Activated T-cell treated with anti-CD3 and anti-CD28 coated beads, Interleukin-2, amount 50 U/mL, for 1 hour (primary cell): ENCODE results near the gene MLYCD.

Source experiments
- DNase-seq: peaks from one replicate; pipeline ENCODE4 v3.0.0-alpha.2; 2020

MLYCD gene

DNA sequence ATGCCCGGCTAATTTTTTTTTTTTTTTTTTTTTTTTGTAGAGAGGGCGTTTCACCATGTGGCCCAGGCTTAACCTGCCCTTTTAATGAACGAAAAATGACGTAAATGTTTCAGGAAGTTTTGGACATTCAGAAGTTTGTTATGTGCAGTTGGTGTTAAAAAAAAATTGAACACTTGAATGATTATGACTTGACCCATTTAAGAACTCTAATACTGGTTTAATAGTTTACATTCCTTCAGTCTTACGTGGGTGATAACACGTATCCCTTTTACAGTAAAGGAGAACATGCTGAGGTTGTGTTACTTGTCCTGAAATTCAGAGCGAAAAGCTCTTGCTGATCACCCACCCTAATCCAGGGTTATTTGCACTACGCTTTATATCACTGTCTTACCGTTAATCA is 1.7 kb downstream of the MLYCD start:
- no peak for DNase-seq

- no peak for DNase-seq
Observed at GRCh38 chr16:83901101-83901500, 2.2 kb downstream of the MLYCD start.

DNA sequence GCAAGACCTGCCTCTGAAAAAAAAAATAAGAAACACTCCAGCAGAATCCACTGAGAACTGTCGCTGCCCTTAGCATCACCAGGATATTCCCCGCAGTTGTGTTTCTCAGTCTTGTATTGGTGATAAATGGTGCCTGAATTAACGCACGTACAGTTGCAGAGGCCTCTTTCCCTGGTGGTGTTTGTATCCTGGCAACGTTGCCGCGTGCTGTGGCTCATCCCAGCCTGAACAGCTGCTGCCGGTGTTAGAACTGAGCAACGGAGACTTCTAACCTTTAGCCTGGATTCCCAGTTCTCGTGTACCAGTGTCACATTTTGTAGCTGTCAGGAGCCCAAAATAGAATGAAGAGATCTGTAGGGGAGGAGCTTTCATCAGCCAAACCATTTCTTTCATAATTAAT is 4.8 kb downstream of the MLYCD start:
- DNase-seq: no peak

DNA sequence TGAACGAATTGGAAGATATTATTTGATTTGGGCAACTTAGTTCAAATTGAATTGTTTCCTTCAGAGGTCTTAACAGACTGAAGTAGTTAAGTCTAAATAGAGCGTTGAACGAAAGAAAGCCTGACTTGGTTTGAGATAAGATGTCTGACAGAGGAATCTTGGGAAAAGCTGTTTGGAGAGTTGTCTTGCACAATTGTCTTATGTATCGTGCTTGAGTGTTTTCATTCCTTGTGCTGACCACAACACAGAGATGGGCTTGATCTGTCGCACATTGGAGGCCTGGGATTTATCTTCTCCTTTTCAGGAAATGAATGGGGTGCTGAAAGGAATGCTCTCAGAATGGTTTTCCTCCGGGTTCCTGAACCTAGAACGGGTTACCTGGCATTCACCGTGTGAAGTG is 7.8 kb downstream of the MLYCD start:
- DNase-seq: no peak

DNA sequence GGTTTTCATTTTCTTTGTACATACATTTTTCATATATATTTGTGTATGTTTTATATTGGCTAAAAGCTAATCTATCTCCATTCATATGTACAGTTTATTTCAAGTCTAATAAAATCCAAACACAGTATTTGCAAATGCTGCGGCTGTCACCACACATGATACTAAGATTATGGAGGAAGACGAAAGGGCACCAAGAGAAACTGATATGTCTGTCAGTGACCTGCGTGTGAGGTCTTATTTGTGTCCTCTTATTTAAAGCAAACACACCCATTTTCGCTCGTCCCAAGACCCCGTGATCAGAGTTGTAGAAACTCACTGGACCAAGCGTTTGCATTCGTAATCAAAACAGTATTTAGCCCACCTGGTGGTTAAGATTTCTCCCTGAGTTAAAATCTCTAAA is 8.2 kb downstream of the MLYCD start:
- no peak for DNase-seq

DNA sequence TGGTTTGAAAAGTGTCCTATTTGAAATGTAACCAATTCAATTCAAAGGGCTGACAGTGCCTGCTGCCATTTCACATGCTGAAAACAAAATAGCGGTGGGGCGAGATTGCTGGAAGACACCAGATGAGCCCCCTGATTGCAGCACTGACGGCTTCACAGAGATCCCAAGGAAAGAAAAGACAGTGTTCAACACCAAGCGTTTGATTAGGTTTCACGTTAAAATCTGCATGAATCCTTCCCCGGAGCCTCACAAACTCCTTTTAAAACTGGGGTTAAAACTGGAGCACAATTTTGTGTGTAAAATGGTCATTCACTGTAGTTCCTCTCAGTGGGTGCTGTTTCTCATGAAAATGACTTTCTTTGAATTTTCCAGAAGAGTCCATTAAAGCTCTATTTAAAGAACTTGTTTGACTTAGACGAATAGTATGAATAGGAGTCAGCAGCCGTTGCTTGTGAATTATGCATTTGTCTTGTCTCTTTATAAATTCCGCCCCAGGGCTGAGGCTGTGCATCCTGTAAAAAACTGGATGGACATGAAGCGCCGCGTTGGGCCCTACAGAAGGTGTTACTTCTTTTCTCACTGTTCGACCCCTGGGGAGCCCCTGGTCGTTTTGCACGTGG is 8.8 kb downstream of the MLYCD start:
- no peak for DNase-seq

DNA sequence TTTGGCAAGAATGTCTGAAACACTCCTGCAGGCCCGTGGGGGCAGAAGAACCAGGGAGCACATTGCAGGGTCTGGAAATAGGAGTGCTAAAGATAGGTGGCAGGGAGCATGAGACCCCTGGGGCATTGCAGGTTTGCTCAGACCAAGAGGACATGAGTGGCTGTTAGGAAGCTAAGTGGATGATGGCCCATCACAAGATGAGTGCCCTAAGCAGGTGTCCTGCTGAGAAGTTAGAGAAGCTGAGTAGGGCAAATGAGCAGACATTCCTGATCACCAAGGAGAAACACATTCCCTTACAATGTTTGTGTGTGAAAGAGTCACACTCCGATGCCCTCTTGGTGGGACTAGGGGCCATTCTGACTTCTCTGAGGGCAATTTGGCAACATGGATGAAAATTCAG is 9.9 kb downstream of the MLYCD start:
- DNase-seq: no peak

DNA sequence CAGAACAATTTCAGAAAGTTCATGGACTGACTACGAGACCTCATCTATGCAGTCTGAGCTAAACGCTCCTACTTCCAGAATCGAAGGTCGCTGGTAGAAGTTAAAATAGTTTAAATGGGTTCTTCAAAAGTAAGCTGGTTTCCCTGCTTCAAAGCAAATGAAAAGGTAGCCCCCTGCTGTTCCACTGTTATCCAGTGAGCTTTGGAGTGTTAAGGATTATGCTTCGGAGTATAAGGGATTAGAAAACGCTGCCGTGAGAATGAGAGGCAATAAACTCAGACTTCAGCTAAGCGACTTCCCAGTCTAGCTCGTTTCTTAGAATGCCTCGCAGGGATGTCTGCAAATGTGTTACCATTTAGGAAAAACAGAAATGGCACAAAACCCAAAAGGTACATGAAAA is 12.4 kb downstream of the MLYCD start:
- DNase-seq: no peak

DNA sequence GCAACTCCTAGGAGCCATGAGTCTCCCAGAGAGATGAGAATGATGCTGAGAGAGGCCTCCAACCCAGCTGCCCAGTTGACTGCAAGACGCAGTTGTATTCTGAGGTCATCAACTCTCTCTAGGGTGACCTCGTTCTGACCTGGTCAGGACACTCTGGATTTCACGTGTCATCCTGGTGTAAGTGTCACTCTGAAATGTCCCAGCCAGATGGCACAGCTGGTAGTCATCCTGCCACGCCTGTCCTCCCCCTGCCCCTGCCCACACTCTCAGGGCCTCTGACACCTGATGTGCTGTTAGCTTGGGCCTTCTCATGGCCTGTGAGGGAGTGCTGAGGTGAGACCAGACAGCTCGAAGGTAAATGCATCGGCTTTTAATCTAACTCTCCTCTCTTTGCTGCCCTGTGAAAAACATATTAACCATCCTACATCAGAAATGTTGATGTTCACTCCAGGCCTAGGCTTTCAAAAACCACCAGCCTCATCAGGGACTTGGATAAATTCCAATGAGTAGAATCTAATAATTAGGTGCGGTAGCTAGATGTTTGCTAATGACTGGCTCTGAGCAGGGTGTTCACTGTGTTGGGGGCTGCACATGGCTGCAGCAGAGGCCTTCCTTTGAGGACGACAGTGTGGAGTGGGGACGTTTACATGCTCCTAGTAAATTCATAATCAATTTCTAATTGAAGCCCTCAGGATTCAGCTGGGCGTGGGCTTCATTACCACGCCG is 13.8 kb downstream of the MLYCD start:
- no peak for DNase-seq

GRCh38 chr16:83913245-83913633 is 14.3 kb downstream of the MLYCD start:
- DNase-seq: no peak

- DNase-seq: no peak
Observed at GRCh38 chr16:83914091-83914710, 15.3 kb downstream of the MLYCD start.

- no peak for DNase-seq
Observed at GRCh38 chr16:83915081-83915480, 16.2 kb downstream of the MLYCD start.

- DNase-seq: no peak
Observed at GRCh38 chr16:83915491-83915890, 16.6 kb downstream of the MLYCD start.

- DNase-seq: no peak
Observed at GRCh38 chr16:83917152-83918120, 18.5 kb downstream of the MLYCD start.

DNA sequence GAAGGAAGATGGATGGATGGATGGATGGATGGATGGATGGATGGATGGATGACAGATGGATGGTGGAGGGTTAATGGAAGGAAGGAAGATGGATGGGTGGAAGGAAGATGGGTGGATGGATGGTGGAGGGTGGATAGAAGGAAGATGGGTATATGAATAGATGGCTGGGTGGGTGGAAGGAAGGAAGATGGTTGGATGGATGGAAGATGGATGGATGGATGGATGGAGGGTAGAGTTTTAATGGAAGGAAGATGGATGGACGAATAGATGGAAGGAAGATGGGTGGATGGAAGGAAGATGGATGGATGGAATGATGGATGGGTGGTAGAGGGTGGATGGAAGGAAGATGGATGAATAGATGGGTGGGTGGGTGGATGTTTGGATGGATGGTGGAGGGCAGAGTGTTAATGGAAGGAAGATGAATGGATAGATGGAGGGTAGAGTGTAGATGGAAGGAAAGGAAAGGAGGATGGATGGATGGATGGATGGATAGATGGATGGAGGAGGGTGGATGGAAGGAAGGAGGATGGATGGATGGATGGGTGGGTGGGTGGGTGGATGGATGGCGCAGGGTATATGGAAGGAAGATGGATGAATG is 22.1 kb downstream of the MLYCD start:
- no peak for DNase-seq

DNA sequence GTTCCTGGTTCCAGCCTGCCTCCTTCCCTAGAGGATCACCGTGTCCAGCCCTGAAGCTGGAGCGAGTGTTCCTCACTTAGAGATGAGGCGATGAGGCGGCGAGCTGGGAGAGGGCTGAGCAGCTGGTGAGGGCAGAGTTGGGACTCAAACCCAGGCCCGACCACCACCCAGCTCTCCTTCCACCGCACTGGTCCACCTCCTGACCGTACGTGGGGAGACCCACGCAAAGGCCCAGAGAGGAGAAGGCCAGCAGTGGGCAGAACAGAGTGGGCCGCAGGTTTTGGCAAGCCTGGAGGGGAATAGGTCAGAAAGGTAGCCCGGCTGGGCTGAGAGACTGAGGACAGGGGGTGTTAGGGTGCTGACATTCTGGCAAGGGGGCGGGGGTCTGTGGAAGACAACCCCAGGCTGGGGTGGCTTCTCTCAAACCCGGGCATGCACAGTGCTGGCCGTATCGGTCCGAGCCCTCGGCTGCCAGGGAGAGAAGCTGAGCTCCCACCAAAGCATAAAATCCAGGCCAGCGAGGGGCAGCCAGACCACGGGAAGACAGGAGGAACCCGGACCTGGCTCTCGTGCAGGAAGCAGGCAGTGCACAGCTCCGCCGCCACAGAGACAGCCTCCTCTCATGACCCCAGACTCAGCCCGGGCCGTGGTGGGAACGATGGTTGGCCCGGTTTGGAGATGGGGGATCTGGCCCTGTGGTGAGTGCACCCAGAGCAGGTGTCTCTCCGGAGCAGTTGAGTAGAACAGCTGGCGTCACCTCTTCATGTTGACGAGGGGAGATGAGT is 24.9 kb downstream of the MLYCD start:
- DNase-seq: no peak

GRCh38 chr16:83924686-83925085 is 25.8 kb downstream of the MLYCD start:
- no peak for DNase-seq

- DNase-seq: no peak
Observed at GRCh38 chr16:83925095-83925905, 26.4 kb downstream of the MLYCD start.

DNA sequence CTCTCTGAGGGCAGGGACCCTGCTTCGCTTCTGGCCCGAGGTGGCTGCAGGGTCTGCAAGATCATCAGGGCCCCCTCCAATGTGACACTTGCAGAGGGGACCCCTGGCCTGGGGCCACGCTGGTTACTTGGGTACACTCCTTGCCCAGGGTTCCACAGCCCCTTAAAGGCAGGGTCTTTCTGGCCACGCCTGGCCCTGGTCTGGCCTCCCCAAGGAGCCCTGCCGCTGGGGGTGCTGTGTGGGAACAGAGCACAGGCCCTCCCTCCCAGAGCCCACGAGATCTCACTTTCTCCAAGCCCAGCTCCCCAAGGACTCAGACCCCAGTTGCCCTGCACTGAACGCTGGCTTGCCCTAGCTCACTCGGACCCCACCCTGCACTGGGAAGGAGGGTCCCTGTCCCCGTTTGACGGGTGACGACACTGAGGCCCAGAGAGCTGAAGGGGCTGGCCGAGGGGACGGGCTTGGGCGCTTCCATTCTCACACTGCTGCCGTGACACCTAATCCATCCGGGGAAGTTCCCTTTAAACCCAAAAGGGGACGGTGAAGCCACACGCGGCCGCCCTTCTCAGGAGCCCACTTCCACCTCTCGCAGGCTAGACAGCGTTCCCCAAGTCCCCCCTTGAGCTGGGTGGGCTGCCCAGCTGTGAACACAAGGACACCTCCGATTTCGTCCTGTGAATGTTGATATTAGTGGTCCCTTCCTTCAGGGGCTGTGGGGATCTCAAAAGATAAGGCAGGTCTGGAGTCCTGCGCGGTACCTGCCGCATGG is 27.2 kb downstream of the MLYCD start:
- no peak for DNase-seq

GRCh38 chr16:83926726-83927397 is 27.9 kb downstream of the MLYCD start:
- DNase-seq: peak; percentile 70
